ENCODE results near the gene CCDC178.
"Not testable (repeated sequence)": the region's sequence is repeated elsewhere in the genome, so short reads cannot be mapped to it uniquely, and the experiment has no call there.

CCDC178 gene

DNA sequence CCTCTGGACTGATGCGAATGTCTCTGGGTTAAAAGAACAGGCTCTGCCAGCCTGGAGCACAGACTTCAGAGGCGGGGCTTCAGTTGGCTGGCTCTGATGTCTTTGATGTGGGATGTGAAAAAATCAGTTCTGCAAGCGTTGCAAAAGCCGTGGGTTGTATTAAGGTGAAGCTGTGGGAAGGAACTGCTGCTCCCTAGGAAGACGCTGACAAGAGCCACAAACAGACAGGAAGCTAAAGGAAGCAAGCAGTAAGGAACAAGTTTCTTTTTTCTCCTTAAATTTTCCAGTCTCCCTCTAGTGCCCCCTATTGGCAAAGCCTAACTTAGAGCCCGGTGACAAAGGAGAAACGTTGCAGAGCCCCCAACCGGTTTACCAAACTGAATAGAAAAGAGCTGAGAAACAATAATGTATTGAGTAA is 239.0 kb downstream of the CCDC178 start:
- DNase-seq, result peak in 1 of 2 experiments; percentile 14

GRCh38 chr18:33195795-33196194 is 244.7 kb downstream of the CCDC178 start:
- DNase-seq, result no peak

DNA sequence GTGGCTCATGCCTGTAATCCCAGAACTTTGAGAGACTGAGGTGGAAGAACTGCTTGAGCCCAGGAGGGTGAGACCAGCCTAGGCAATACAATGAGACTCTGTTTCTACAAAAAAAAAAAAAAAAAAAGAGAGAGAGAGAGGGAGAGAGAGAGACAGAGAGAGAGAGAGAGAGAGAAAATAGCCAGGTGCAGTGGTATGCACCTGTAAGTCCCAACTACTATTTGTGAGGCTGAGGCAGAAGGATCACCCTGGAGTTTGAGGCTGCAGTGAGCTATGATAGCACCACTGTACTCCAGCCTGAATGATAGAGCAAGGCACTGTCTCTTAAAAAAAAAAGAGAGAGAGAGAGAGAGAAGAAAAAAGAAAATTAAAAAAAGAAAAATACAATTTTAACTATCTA is 245.7 kb downstream of the CCDC178 start:
- DNase-seq, result no peak

DNA sequence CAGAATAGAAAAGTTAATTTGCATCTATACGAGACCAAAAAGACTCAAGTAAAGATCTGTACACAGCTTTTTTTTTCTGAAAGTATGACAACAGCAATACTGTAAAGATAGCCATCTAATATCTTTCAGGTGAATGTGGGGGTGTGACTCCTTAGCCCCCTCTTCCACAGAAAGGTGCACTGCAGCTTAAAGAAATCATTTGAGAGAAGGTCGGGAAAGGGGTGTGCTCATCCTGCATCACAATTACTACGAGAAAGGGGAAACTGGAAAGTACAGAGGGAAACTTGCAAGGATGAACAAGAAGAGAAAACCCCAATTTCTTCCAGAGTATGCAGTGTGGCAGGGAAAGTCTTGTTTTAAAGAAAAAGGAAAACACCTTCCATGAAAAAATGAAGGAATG is 255.6 kb downstream of the CCDC178 start:
- DNase-seq, result no peak

GRCh38 chr18:33184175-33184574 is 256.3 kb downstream of the CCDC178 start:
- no peak for DNase-seq

DNA sequence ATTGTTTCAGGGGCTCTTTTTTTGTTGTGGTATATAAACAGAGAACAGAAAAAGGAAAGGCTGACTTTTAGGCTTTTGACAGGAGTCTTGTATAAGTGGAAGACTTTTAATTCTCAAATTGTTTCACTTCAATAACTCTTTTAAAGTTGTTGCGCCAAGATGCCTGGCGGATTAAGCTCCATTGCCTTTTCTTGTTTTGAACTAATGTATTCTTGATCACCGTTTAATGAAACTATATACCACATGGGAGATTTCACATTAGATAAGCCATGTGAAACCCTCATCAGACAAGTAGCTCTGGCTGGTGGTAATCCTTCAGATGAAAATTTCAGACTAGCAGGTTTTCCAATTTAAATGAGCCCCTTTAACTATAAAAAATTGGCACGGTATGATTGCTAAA is 257.4 kb downstream of the CCDC178 start:
- DNase-seq, result no peak

DNA sequence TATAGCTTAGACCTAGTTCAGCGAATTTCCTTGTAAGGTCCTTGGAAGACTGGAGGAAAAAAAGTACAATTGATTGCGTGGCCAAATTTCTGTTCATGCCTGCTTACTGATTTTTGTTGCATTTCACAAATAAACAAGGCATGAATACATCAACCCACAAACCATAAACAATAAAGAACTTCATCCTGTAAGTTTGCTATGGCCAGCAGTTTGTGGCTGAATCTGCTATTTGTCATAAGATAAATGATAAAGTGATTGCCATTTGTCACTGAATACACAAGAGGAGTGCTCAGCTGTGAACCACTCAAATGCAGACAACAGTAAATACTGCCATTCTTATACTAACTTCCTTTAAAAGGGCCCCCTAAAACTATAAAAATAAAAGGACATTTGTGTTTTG is 259.5 kb downstream of the CCDC178 start:
- DNase-seq, result no peak

DNA sequence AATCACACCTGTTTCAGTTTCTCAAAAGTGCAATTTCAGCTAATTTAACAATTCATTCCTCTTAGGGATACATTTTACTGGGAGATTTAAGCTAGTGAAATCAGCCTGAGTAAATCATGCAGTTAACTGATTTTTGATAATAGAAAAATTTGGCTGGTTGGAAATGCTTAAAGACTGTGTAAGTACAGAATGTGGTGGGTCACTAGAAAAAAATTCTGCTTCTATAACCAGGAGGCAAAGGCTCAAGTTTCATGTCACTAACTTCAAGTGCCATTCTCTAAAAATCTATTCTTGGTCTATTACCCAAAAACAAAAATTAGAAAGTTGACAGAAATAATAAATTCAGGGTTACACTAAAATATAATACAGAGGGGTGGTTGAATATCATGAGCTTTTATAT is 271.3 kb downstream of the CCDC178 start:
- DNase-seq, result no peak

DNA sequence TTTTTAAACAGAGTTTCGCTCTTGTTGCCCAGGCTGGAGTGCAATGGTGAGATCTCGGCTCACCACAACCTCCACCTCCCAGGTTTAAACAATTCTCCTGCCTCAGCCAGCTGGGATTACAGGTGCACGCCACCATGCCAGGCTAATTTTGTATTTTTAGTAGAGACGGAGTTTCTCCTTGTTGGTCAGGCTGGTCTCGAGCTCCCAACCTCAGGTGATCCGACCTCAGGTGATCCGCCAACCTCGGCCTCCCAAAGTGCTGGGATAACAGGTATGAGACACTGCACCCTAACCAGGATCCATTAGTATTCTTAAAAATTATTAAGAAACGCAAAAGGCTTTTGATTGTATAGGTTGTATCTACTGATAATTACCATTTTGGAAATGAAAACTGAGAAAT is 276.4 kb downstream of the CCDC178 start:
- DNase-seq, result not testable (repeated sequence)

- no peak for DNase-seq
Measured at GRCh38 chr18:33161131-33161530, 279.4 kb downstream of the CCDC178 start.

DNA sequence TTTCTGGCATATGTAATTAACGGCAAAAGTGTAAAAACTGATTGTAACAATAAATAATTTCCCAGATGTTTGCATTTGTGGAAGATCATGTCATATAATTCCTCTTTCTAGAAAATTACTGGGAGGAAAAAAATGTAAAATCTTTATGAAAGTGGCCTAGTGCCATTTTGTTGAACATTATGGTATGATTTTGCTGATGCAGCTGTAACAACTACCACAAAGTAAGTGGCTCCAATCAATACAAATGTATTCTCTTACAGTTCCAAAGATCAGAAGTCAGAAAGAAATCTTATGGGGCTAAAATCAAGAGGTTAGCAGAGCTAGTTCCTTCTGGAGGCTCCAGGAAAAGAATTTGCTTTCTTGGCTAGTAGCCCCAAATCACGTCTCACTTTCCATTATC is 281.4 kb downstream of the CCDC178 start:
- no peak for DNase-seq

- no peak for DNase-seq
Measured at GRCh38 chr18:33157893-33158292, 282.6 kb downstream of the CCDC178 start.

DNA sequence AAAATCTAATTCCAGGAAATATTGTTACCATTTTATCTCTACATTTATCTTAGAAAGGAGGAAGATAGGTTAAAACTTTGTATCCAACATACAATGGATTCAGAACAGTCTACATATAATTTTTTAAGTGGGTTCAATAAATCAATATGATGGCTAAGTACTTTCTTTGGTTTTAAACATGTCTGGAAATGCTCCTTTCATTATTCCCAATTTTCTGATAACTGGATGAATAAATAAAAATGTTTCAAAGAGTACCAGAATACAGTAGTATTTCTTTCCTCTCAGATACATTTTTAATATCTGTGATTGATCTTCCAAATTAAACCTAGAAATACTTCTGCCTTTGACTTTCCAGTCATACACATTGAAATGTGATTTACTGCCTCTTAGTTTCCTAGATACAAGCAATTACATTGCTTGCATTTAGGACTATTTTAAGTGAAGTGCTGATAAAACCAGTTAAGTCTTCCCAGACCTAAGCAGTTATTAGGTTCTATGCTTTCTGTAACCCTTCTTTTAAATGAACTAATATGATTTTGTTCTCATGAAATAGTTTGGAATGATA is 283.5 kb downstream of the CCDC178 start:
- DNase-seq, result no peak

- no peak for DNase-seq
Measured at GRCh38 chr18:33154049-33154448, 286.5 kb downstream of the CCDC178 start.

GRCh38 chr18:33152376-33152775 is 288.1 kb downstream of the CCDC178 start:
- no peak for DNase-seq

DNA sequence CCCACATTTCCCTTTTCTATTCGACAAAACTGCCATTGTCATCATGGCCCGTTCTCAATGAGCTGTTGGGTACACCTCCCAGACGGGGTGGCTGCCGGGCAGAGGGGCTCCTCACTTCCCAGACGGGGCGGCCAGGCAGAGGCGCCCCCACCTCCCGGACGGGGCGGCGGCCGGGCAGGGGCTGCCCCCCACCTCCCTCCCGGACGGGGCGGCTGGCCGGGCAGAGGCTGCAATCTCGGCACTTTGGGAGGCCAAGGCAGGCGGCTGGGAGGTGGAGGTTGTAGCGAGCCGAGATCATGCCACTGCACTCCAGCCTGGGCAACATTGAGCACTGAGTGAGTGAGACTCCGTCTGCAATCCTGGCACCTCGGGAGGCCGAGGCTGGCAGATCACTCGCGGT is 292.7 kb downstream of the CCDC178 start:
- not testable (repeated sequence) for DNase-seq

- DNase-seq, result no peak
Measured at GRCh38 chr18:33146014-33146413, 294.5 kb downstream of the CCDC178 start.

DNA sequence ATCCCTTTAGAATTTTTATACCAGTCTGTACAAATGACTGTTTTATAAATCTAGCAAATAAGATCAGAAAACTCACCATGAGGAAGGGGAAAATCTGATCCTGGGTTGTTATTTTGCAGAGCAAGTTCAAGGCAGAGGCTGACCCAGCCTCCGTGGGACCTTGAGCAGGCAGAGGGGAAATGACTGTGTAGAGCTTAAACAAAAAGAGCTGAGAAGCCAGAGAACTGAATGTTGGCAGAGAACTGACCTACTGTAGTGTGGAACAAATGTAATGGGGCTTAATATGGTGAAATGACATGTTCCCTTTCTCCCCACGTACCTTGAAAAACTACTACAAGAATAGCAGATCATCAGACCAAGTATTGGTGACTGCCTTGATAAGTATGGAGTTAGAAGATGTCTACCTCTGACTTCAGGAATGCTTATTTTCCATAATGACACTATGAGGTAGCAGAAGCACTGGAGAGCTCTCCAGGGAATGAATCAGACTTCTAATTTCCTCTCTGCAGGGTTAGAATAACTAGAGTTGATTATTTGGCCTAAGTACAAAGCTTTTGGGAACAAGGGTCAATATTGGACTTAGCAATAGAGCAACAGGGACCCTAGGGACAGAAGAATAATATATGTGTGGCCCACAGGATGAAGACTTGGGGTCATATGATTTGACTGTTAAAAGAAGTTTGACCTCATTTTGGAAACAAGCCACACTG is 304.4 kb downstream of the CCDC178 start:
- DNase-seq, result no peak

- no peak for DNase-seq
Measured at GRCh38 chr18:33132657-33133056, 307.9 kb downstream of the CCDC178 start.

DNA sequence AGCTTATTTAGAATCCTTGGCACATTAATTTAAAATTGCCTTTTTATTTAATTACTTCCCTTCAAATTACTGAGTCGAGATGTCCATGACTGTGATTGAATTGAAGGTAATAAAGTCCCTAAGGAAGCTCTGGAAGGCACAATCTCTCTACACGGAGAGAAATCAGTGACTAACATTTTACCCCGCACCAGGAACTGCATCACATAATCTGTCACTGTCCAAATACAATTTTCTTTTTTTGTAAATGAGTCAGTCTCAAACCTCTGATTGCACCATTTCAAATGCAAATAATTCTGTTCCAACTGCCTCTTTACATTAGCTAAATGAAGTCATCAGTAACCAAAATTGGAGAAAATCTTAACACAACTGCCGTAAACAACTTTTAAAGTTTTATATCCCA is 311.9 kb downstream of the CCDC178 start:
- no peak for DNase-seq

DNA sequence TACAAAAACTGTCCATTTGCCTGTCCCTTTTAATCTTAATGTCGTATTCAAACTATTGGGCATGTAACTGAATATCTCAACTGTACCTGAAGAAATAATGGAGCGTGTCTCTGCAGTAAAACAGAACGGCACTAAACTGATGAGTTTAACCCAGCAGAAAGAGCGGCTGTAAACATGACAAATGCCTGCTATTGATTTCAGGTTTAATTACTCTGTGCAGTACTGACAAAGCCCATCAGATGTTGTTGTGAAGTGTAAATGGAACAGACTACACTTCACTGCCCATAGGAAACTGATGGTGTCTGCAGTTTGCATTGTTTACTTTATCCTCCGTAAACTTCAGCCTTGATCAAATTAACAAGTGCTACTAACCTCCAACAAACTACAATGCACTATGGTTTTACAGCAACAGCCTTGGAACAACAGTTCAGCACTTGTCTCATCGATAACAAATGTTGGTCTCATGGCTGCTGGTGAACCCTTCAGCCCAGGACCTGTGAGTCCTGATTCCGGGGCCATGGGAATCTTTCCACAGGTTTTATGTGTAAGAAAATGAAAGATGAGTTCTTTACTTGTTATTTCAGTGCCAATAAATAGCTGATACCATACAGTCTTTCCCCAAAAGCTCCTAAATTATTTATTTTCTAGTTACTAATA is 316.5 kb downstream of the CCDC178 start:
- peak; percentile 33 to 36 for DNase-seq

DNA sequence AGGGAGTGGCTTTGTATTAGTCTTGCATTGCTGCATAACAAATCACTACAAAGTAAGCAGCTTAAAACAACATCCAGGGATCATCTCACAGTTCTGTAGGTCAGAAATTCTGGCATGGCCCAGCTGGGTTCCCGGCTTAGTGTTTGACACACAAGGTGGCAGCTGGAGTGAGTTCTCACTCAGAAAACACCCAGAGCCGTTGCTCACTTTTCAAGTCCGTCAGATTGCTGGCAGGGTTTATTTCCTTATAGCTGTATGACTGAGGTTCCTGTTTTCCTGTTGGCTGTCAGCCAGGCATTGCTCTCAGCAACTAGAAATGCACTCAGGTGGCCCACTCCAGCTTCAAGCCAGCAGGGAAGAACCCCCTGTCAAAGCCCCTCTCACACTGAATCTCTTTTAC is 324.1 kb downstream of the CCDC178 start:
- no peak for DNase-seq

DNA sequence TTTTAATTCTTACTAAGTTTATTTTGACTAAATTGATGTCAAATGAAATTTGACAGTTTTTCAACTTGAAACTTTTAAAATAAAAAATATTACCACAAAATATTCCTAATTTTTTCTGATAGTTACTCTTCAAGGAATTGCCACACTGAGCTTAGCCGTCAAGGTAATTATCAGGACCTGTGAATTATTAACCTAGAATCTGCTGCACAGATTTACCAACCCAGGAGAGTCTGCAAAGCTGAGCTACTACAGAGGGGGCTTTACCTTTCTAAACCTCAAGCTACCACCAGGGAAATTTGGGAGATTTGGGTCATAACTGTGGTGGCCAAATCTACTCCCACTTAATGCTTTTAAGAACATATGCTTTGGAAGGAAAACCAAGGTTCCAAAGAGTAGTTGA is 324.6 kb downstream of the CCDC178 start:
- DNase-seq, result no peak

DNA sequence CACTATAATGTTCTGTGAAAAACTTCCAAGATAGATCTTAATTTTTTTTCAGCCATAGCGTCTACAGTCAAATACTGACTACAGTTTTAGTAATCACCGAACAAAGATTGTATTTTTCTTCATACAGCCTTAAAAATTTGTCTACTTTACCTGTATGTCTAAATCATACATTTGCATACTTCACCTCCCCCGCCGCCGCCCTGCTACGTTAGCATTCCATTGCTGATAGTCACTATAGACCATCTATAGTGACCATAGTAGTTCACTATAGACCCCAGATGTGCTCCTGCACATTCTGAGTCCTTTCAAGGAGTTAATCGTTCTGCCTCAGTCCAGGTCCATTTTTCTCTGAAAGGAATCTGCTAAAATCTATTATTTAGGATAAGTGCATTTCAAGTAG is 325.0 kb downstream of the CCDC178 start:
- DNase-seq, result no peak

DNA sequence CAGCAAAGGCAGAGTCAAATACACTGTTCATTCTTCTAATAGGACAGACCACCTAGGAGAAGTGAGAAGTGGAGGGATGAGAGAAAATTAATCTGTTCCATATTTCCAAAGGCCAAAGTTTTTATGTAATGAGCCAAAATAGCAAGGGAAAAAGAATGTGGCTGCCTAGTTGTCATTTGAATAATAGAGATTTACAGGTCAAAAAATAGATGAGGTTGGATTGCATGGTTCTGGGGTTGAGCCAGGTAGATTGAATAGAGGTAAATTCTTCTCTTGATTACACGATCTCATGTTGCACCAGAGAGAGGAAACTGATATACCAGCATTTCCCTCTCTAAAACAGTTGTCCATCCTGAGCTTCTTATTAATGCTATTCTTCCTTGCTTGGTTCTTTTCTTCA is 325.8 kb downstream of the CCDC178 start:
- DNase-seq, result no peak

Measured in NCI-H526 (cell line).